GOT3 (cell line): ENCODE measurements around the gene NCAM1.

Experiments used
- DNase-seq: peaks from one replicate; lab custom pipeline; 2025; ENCODE audit warnings: mixed read lengths; lab: John Stamatoyannopoulos, UW

The NCAM1 gene

GRCh38 chr11:113131036-113131775 is 170.0 kb downstream of the NCAM1 start:
- DNase-seq = no peak

- DNase-seq = no peak
Observed at GRCh38 chr11:113133071-113133470, 171.9 kb downstream of the NCAM1 start.

- DNase-seq = no peak
Observed at GRCh38 chr11:113134626-113135025, 173.4 kb downstream of the NCAM1 start.

GRCh38 chr11:113137713-113138529 is 176.7 kb downstream of the NCAM1 start:
- no peak for DNase-seq

GRCh38 chr11:113138731-113139130 is 177.5 kb downstream of the NCAM1 start:
- no peak for DNase-seq

GRCh38 chr11:113141010-113141409 is 179.8 kb downstream of the NCAM1 start:
- no peak for DNase-seq

GRCh38 chr11:113142508-113142907 is 181.3 kb downstream of the NCAM1 start:
- no peak for DNase-seq

GRCh38 chr11:113147249-113147648 is 186.0 kb downstream of the NCAM1 start:
- no peak for DNase-seq

- DNase-seq = no peak
Observed at GRCh38 chr11:113148076-113148475, 186.9 kb downstream of the NCAM1 start.

- DNase-seq = no peak
Observed at GRCh38 chr11:113148652-113149051, 187.4 kb downstream of the NCAM1 start.

- no peak for DNase-seq
Observed at GRCh38 chr11:113151521-113151920, 190.3 kb downstream of the NCAM1 start.

- DNase-seq = no peak
Observed at GRCh38 chr11:113152500-113152899, 191.3 kb downstream of the NCAM1 start.

- no peak for DNase-seq
Observed at GRCh38 chr11:113153847-113154246, 192.6 kb downstream of the NCAM1 start.

- DNase-seq = no peak
Observed at GRCh38 chr11:113159988-113160807, 199.0 kb downstream of the NCAM1 start.

GRCh38 chr11:113160808-113161124 is 199.5 kb downstream of the NCAM1 start:
- no peak for DNase-seq

GRCh38 chr11:113161711-113162591 is 200.7 kb downstream of the NCAM1 start:
- no peak for DNase-seq

GRCh38 chr11:113162592-113162962 is 201.4 kb downstream of the NCAM1 start:
- DNase-seq = no peak

- peak; percentile 4 for DNase-seq
Observed at GRCh38 chr11:113163291-113164030, 202.2 kb downstream of the NCAM1 start.

GRCh38 chr11:113166280-113166679 is 205.1 kb downstream of the NCAM1 start:
- DNase-seq = no peak

- DNase-seq = no peak
Observed at GRCh38 chr11:113167599-113167998, 206.4 kb downstream of the NCAM1 start.
